GM21825 (cell line): ENCODE measurements around the gene MAK.
"Not testable (repeated sequence)": the region's sequence is repeated elsewhere in the genome, so short reads cannot be mapped to it uniquely, and the experiment has no call there.

ENCODE experiments used
- ATAC-seq: cut with Tn5 transposase; IDR thresholded peaks from one replicate; pipeline ENCODE4 v1.9.1; 2021; ENCODE audit warnings: mild to moderate bottlenecking, moderate library complexity; ENCODE audit not compliant: unreplicated experiment

MAK gene, protein sequence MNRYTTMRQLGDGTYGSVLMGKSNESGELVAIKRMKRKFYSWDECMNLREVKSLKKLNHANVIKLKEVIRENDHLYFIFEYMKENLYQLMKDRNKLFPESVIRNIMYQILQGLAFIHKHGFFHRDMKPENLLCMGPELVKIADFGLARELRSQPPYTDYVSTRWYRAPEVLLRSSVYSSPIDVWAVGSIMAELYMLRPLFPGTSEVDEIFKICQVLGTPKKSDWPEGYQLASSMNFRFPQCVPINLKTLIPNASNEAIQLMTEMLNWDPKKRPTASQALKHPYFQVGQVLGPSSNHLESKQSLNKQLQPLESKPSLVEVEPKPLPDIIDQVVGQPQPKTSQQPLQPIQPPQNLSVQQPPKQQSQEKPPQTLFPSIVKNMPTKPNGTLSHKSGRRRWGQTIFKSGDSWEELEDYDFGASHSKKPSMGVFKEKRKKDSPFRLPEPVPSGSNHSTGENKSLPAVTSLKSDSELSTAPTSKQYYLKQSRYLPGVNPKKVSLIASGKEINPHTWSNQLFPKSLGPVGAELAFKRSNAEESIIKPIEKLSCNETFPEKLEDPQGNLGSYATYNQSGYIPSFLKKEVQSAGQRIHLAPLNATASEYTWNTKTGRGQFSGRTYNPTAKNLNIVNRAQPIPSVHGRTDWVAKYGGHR

DNA sequence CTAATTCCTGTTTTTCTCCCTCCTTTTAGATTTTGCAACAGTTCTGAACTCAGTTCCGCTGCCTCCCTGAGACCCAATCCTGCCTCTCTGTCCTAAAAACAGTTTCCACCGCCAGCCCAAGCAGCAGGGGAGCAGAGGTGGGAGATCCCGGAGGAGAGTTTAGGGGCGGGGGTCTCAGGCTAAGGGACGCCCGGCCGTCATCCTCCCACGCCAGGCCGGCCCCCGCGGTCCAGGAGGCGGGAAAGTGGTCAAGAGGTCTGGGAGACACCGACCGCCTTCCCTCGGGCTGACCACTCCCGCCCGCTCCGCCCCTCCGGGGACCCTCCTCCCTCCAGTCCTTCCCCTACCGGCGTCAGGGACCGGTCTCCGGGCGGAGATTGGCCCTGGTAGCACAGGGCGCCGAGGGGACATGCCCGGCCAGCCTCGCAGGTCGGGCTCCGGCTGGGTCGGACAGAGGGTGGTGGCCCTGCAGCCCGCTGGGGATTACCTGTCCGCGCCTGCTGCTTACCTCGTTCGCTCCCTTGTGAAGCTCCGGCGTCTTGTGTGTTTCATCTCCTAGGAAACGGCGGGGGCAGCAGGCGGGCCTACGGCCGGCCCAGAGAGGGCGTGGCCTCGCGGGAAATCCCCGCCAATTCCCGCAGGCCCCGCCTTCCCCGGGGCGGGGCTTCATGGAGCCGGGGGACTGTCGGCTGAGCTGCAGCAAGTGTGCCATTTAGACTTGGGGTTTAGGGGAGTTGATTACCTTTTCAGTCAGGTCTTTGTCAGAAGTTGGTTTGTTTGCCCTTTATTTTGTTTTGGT lies at the start of gene MAK:
Gene MAK (minus strand): TSS at position 545 of the 799 bp plus-strand sequence. CDS start 7,891 bp downstream, outside the sequence.
- peak; percentile 75 for ATAC-seq

DNA sequence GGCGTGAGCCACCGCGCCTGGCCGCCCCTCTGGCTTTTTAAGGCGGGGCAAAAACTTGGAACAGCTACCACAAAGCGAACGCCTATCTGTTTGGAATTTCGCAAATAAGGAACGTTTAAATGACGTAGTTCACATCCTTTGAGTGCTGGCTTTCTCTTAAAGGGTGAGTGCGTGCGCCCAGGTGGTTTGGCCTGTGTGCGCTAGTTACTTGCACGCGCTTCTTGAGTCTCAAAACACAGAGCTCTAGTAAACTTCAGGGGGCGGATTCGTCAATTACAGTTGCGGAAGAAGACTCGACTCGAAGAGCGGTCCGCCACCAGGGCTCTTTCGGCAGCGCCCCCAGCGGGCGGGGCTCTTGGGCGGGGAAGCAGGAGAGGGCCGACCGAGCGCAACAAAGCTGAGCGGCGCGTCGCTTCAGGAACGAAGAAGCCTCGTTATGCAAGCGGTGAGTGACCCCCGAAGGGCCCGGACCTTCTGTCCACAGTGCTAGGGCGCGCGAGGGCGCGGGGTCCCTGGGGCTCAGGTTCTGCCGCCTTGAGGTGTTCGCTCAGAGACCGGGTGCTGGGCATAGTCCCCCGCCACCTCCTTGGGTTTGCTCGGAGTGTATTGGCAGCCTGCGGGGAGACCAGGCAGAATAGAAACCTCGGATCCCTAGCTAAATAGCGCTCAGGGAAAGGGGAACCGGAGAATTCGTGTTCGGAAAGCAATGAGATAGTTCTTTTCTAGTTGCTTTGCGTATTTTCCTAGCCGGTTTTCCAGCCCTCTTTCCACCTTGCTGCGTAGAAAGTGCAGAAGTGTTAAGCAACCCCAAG lies 48.6 kb upstream of the MAK start, which contains the start of gene SYCP2L:
Gene SYCP2L (plus strand): TSS at position 362 of the 812 bp plus-strand sequence. CDS start 75 bp downstream, at position 437.
- ATAC-seq, result peak; percentile 40

DNA sequence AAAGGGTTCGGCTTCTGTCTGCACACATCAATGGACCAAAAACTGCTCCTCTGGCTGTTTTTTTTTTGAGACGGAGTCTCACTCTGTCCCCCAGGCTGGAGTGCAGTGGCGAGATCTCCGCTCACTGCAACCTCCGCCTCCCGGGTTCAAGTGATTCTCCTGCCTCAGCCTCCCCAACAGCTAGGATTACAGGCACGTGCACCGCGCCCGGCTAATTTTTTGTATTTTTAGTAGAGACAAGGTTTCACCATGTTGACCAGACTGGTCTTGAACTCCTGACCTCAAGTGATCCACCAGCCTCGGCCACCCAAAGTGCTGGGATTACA lies 48.0 kb upstream of the MAK start:
- not testable (repeated sequence) for ATAC-seq

DNA sequence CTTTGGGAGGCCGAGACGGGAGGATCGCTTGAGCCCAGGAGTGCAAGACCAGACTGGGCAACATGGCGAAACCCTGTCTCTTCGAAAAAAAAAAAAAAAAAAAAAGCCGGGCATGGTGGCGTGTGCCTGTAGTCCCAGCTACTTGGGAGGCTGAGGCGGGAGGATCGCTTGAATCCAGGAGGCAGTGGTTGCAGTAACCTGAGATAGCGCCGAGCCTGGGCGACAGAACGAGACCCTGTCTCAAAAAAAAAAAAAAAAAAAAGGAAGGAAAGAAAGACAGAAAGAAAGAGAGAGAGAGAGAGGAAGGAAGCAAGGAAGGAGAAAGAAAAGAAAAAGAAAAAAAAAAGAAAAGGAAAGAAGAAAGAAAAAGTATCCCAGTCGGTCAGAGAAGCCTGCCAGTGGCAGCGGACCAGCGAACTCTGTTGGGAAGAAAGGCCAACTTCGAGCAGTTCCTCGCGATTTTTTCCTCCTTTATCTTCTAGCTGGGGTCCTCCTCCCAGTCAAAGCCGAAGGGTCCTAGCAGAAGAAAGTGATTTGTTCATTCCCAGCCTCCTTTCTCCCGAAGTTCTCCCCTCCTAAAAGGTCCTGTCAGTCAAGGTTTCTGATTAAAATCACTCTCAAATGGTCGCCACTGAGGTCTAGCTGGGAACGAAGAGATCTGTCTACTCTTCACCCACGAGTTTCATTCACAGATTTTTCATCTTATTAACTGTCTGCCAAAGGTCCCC lies 46.1 kb upstream of the MAK start:
- no peak for ATAC-seq

DNA sequence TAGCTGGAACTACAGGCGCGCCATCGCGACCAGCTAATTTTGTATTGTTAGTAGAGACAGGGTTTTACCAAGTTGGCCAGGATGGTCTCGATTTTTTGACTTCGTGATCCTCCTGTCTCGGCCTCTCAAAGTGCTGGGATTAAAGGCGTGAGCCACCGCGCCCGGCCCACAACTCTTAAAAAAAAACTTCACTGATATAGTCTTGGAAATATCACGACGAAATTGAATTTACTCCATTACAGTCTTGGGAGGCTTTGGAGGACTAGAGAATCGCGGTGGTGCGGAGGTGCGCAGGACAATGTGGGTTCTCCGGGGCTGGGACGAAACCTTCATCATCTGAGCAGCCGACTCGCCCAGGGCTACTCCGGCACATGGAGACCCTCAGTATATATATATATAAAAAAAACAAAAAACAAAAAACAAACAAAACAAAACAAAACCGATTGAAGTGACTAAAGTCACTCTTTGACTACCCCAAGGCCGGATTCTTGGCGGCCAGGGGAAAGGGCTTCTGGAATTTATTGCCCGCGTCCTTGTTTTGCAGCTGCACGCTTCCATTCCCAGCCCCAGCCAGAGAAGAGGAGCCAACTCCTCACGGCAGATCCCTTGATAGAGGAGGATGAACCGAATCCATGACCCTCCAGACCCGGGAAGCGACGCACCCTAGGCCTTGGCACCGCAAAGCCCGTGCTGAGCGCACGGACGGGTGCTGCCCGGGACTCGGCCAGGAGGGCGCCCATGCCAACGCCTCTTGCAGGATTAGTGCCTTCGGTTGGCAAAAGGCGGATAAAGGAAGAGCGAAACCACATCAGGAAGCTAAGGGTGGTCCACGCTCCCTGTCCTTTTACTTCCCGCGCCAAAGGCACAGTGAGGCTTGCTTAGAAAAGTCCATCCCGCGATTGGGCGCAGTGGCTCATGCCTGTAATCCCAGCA lies 45.2 kb upstream of the MAK start:
- ATAC-seq, result no peak

DNA sequence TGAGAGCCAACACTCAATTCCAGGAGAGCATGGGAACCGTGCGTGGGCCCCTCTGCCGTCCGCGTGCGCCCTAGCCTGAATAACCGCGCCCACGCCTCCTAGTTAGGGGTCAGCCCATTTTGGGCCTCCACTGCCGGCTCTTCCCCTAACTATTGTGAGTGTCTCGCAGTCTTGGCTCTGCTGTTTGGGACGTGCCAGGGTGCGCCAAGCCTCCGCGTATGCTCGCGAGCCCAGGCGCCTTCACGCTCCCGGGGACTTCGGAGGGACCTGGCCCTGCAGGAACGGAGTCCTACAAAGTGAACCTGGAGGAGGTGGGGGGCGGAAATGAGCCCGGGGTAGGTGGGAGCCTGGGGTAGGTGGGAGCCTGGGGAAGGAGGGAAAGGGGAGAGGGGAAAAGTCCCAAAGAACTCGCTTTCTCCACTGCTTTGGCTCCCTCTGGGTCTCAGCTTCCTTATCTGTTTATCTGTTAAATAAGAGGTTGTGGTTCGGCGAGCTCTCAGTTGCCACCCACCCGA lies 44.4 kb upstream of the MAK start:
- no peak for ATAC-seq

DNA sequence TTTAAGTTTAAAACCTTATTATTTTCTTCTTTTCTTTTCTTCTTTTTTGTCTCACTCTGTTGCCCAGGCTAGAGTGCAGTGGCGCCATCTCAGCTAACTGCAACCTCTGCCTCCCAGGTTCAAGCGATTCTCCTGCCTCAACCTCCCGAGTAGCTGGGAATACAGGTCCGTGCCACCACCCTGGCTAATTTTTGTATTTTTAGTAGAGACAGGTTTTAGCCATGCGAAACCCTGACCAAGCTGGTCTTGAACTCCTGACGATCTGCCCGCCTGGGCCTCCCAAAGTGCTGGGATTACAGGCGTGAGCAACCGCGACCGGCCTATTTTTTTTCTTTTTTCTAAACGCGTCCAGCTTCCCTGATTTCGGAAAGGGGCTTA lies 43.9 kb upstream of the MAK start:
- not testable (repeated sequence) for ATAC-seq

DNA sequence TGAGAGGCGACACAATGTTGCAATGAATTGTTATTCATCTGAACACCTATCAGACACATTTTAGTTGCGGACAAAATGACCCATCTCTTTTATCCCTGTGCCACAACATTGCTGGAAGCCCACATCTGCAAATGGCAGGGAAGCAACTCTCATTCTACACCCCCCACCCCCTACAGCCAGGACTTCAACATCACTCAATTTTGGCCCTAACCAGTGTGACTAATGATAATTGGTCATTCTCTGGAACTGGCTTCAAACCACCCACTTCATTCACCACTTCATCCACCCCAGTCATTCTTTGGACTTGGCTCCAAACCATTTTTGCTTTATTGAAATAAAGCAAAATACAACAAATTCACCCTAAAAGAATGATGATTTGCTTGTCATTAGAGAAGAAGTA lies 42.0 kb upstream of the MAK start:
- ATAC-seq, result no peak

DNA sequence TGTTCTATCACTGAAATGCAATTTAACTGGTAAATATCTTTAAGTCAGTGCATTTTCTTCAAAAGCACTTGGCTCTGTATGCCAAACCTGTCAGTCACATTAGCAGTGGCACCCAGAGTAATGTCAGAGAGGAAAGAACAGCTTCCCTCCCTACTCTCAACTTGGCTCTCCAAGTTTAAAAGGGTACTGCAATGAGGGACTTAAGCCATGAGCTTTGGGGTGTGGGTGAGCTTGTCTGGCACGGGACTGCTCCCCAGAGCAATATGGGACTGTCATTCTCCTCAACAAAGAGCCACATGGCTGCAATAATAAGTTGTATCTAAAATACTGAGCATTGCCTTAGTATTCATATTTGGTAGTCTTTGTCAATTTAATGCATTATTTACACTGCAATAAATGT lies 39.5 kb upstream of the MAK start:
- ATAC-seq, result no peak

DNA sequence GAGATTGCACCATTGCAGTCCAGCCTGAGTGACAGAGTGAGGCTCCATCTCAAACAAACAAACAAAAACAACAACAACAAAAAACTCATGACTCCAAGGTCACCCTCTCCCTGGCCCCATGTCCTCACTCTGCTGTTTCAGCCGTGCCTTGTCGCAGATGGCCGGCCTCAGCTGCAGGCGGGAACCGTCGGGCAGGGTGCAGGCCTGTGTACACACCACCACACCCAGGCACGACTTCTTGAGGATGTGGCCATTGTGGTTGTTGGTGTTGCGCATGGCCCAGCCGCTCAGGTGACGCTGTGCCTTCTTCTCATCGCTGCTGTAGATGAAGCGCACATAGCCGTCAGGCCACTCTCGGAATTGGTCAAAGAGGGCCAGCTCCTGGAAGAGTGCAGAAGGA lies 38.7 kb upstream of the MAK start:
- no peak for ATAC-seq

DNA sequence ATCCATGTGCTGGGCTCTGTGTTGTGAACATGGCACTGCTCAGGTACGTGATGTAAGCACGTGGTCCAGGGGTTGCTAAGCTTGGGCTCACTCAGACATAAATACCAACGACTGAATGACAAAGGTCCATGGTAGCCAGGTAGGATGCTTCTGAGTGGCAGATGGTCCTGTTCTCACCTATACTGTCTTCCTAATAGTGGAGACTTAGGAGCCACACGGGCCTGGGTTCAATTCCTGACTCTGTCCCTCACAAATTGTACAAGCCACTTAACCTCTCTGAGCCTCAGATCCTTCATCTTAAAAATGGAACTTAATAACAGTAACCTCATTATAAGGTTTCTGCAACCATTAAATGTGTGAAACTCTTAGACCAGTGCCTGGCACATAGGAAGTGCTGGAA lies 36.7 kb upstream of the MAK start:
- no peak for ATAC-seq

DNA sequence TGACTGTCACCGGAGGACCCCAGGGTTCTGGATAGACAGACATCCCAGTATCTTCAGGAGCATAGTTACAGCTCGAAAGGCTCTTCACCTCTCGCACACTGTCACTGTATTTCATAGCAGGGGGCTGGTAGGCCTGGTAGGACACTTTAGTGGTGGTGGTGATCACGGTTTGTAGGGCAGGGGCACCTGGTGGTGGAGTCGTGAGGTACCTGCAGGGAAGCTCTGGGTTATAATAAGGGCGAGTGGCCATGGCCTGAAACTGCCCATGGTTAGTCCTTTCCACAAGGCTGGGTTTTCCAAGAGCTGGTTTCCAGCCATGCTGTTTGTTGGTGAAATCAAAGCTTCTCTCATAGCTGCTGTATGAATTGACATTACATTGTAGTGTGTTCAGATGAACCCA lies 35.9 kb upstream of the MAK start:
- ATAC-seq, result no peak

DNA sequence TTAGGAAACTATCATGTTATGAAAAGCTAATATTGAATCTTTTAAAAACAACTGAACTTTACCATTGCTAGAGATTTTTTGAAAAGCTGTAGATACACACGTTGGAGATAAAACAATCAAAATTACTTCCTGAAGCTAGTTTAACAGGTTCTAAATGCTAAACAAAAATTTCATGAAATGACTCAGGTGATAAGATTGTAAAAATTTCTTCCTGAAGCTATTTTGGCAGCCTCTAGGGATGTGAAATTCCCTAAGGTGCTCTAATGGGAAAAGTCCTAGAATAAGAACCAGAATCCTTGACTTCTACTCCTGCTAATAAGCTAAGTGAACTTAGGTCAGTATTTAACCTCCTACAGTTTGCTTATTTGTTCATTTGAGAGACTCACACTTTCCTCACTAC lies 35.0 kb upstream of the MAK start:
- ATAC-seq, result no peak

DNA sequence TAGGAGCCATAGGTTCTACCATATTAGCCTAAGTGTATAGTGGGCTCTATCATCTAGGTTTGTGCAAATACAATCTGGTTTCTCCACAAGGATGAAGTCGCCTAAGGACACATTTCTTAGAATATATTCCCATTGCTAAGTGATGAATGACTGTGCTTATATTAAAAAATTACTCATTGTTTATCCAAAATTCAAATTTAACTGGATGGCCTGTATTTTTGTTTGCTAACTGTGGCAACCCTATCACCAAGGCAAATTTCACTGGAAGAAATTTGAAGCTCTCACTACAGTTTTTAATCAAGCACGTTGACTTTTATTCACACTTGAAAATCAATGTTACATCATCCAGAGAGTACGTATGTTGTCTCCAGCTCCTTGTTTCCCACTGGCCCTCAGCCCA lies 29.6 kb upstream of the MAK start:
- no peak for ATAC-seq

DNA sequence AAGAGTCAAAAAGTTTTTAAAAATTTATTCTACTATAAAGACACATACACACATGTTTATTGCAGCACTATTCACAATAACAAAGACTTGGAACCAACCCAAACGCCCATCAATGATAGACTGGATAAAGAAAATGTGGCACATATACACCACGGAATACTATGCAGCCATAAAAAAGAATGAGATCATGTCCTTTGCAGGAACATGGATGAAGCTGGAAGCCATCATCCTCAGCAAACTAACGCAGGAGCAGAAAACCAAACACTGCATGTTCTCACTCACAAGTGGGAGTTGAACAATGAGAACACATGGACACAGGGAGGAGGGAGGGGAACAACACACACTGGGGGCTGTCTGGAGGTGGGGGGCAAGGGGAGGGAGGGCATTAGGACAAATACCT lies 28.4 kb upstream of the MAK start:
- ATAC-seq, result not testable (repeated sequence)

DNA sequence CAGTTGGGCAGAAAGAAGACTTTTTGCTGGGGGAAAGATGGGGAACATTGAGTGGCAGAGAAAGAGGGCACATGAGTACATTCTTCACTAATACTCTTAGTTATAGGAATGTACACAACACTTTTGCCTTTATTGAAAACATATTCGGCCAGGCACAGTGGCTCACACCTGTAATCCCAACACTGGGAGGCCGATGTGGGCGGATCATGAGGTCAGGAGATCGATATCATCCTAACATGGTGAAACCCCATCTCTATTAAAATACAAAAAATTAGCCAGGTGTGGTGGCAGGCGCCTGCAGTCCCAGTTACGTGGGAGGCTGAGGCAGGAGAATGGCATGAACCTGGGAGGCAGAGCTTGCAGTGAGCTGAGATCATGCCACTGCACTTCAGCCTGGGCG lies 24.7 kb upstream of the MAK start:
- not testable (repeated sequence) for ATAC-seq

DNA sequence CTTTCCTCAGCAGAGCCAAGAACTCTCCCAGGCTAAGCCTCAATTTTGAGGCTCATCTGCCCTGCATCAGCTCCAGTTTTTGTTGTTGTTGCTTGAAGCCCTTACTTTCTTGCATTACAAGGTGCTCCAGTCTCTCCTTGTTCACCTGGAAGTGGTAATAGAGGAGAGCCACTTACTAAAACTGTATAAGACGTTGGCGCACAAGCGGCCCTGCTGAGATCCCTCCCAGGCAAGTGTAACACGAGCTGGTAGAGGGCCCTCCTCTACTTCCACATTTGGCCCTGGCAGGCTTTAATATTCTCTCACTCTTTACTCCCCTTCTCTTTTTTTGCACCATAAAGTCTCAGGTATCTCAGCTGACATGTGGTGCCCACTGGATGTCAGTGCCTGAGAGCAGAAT lies 24.0 kb upstream of the MAK start:
- no peak for ATAC-seq

DNA sequence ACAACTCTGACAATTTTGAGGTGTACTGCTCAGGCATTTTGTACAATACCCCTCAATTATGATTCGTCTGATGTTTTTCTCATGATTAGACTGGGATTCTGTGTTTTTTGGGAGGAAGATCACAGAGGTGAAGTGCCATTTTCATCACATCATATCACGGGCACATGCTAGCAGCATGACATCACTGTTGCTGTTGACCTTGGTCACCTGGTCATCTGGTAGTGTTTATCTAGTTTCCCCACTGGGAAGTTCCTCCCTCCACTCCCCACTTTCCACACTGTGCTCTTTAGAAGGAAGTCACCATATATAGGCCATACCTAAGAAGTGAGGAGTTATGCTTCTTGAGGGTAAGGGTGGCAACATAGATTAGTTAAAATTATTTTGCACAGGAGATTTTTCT lies 22.7 kb upstream of the MAK start:
- no peak for ATAC-seq

DNA sequence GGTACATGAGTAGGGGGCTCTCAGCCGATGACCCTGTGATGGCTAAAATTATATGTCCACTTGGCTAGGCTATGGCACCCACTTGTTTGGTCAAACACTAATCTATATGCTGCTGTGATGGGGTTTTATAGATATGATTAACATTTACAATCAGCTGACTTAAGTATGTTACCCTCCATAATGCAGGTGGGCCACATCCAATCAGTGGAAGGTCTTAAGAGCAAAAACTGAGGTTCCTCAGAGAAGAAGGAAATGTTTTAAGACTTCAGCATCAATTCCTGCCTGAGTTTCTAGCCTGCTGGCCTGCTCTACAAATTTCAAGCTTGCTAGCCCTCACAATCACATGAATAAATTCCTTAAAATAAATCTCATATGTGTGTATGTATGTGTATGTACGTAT lies 18.9 kb upstream of the MAK start:
- ATAC-seq, result no peak
